OCI-M1 (cell line): ENCODE data around the gene ENO2.
"Not testable (repeated sequence)": the region's sequence is repeated elsewhere in the genome, so short reads cannot be mapped to it uniquely, and the experiment has no call there.

Source experiments
- DNase-seq: peaks from one replicate; lab custom pipeline; 2025; lab: John Stamatoyannopoulos, UW

Gene ENO2

GRCh38 chr12:6886206-6886999 is 28.0 kb upstream of the ENO2 start:
- peak; percentile 17 for DNase-seq

- no peak for DNase-seq
Measured at GRCh38 chr12:6887460-6887859, 26.9 kb upstream of the ENO2 start.

GRCh38 chr12:6888360-6888759 is 26.0 kb upstream of the ENO2 start:
- DNase-seq: no peak

GRCh38 chr12:6888794-6889193 is 25.6 kb upstream of the ENO2 start:
- not testable (repeated sequence) for DNase-seq

- DNase-seq: not testable (repeated sequence)
Measured at GRCh38 chr12:6889775-6890573, 24.4 kb upstream of the ENO2 start.

- peak; percentile 99 for DNase-seq
Measured at GRCh38 chr12:6890789-6891645, 23.4 kb upstream of the ENO2 start.

- DNase-seq: no peak
Measured at GRCh38 chr12:6891646-6892001, 22.8 kb upstream of the ENO2 start.

GRCh38 chr12:6892683-6893082 is 21.7 kb upstream of the ENO2 start:
- DNase-seq: not testable (repeated sequence)

- no peak for DNase-seq
Measured at GRCh38 chr12:6894321-6894720, 20.1 kb upstream of the ENO2 start.

- no peak for DNase-seq
Measured at GRCh38 chr12:6896846-6897435, 17.4 kb upstream of the ENO2 start.

GRCh38 chr12:6899427-6899826 is 15.0 kb upstream of the ENO2 start:
- DNase-seq: no peak

GRCh38 chr12:6899837-6900519 is 14.4 kb upstream of the ENO2 start:
- DNase-seq: peak; percentile 76

GRCh38 chr12:6902448-6902847 is 11.9 kb upstream of the ENO2 start:
- no peak for DNase-seq

- DNase-seq: peak; percentile 61
Measured at GRCh38 chr12:6903722-6904121, 10.7 kb upstream of the ENO2 start.

- DNase-seq: peak; percentile 98
Measured at GRCh38 chr12:6904280-6905276, 9.8 kb upstream of the ENO2 start, which contains the start of gene LRRC23. Gene LRRC23 (plus strand): TSS chr12:6904822. CDS start chr12:6905634, 812 bp downstream.

GRCh38 chr12:6905414-6906040 is 8.9 kb upstream of the ENO2 start:
- DNase-seq: no peak

- DNase-seq: not testable (repeated sequence)
Measured at GRCh38 chr12:6908141-6908540, 6.2 kb upstream of the ENO2 start.

- DNase-seq: no peak
Measured at GRCh38 chr12:6909421-6910145, 4.8 kb upstream of the ENO2 start.
